DND-41 (cell line): ENCODE results near the gene ARAF.

Experiments
- EZH2 ChIP-seq: IDR thresholded peaks from 3 replicates; pipeline ENCODE4 v1.6.1; 2012; ENCODE audit warnings: borderline replicate concordance, low read depth, mild to moderate bottlenecking, moderate library complexity, low read length, inconsistent platforms; ENCODE audit not compliant: severe bottlenecking
- TF ChIP-seq, protein P1 (sequence below): IDR thresholded peaks from 2 replicates; pipeline ENCODE4 v1.5.1; 2012; ENCODE audit warnings: borderline replicate concordance, low read length, moderate library complexity, mild to moderate bottlenecking; ENCODE audit not compliant: poor library complexity, severe bottlenecking; ENCODE audit errors: extremely low read depth

DNA sequence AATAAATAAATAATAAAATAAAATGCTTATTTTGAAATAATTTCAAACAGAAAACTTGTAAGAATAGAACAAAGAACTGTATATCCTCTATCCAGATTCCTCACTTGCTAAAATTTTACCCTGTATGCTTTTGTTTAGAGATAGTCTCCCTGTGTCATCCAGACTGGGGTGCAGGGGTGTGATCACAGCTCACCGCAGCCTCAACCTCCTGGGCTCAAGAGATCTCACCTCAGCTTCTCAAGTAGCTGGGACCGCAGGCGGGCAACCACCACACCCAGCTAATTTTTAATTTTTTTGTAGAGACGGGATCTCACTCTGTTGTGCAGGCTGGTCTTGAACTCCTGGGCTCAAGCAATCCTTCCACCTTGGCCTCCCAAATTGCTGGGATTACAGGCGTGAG, 17.5 kb upstream of the ARAF start:
- no peak for TF ChIP-seq EZH2
- TF ChIP-seq, protein P1, sequence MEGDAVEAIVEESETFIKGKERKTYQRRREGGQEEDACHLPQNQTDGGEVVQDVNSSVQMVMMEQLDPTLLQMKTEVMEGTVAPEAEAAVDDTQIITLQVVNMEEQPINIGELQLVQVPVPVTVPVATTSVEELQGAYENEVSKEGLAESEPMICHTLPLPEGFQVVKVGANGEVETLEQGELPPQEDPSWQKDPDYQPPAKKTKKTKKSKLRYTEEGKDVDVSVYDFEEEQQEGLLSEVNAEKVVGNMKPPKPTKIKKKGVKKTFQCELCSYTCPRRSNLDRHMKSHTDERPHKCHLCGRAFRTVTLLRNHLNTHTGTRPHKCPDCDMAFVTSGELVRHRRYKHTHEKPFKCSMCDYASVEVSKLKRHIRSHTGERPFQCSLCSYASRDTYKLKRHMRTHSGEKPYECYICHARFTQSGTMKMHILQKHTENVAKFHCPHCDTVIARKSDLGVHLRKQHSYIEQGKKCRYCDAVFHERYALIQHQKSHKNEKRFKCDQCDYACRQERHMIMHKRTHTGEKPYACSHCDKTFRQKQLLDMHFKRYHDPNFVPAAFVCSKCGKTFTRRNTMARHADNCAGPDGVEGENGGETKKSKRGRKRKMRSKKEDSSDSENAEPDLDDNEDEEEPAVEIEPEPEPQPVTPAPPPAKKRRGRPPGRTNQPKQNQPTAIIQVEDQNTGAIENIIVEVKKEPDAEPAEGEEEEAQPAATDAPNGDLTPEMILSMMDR, result no peak
